SHP77 treated with DMSO at 0.1 percent for 48 hours (cell line): ENCODE measurements around the gene AATK.

ENCODE experiments used
- DNase-seq: peaks from one replicate; lab custom pipeline; 2025; lab: John Stamatoyannopoulos, UW

AATK gene

DNA sequence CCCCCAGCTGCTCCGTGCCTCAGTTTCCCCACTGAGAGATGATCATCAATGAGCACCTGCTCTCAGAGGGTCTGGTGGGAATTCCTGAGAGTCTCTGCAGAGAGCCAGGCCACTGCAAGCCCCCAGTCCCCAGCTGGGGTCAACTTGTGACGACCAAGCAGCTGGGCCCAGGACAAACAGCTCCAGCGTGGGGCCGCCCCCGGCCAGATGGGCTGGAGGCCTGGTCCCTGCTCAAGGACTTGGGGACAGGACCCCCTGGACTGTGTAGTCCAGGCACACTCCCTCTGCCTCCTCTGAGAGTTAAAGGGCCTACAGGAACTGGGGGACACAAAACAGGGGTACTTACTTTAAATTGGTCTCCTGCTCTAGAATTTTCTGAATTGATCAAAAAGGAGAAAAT lies 16.6 kb upstream of the AATK start:
- no peak for DNase-seq

DNA sequence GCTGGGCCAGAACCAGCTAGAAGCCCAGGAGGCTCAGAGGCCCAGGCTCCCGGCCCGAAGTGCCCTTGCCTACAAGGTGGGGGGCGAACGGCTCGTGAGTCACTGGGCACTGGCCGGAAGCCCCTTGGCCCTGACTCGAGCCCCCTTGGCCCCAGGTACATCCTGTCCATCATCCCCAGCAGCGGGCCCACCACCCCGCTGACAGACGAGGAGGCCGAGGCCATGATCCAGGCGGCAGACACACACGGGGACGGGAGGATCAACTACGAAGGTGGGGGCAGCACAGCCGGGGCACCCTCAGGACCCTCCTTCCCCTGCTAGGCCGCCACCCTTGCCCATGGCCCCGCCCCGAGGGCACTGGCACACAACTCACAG lies 15.8 kb upstream of the AATK start:
- DNase-seq = no peak

DNA sequence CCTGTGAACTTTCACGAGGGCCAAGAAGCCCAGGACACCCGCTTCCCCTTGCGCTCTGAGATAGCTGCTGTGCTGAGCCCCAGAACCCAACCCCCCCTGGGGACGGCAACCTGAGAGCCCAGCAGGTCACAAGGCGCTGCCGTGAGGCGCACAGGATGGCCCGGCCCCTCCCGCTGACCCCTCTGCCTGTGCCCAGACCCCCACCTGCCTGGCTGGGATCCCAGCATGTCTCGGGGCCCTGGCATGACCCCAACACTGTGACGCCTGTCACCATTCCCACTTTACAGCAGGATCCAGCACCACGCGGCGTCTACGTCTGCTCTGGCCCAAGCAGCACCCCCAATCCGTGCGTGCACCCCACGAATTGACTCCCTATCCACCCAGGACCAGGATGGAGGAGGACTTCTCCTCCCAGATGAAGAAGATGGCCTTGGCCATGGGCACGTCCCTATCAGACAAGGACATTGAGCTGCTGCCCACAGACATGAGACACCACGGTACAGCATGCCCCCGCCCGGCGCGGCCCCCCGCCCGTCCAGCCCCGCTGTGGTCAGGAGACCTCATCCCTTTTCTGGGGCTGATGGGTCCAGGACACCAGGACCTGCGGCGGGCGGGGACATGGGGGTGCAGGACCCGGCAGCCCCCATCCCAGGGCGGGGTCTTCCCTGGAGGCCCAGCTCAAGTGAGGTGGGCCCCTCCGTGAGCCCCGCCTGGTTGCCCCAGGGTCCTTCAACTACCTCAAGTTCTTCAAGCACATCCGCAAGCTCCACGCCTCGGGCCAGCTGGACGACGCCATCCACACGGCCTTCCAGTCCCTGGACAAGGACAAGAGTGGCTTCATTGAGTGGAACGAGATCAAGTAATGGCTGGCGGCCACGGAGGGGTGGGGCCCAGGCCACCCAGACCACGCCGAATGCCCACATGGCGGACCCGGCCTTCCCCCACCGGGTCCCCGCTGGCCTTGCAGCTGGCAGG lies 15.1 kb upstream of the AATK start:
- no peak for DNase-seq

DNA sequence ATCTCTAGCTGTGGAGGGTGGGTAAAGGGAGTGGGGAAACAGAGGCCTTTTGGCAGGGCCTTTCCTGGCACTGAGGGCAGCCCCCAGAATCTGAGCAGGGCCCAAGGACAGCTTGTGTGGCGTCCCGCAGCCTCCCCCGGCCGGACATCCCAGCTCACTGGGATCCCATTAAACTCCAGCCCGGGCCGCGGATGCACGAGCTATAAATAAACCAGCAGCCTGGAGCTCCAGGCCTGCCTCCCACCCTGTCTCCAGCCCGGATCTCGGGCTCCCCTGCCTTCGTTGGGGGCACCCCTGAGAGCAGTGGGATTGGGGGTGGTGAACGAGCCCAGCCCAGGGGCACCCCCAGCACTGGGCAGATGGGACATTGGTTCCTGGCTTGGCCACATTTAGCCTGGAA lies 13.8 kb upstream of the AATK start:
- no peak for DNase-seq

DNA sequence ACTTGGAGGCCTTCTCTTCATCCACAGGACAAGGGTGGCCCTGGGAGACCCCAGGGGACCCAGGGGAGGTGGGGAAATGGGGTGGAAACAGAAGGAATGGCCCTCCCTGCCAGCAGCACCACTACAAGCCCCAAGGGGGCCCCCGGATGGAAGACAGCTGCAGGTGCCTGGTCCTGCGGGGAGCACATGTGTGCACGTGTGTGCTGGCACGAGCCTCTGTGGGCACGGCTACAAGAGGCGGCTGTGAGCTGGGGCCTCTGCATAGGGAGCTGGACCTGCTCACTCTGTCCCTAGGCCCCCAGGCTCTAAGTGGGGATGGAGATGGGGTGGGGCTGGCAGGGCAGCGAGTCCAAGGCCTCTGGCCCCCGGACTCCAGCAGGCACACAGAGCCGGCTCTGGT lies 13.2 kb upstream of the AATK start:
- no peak for DNase-seq

DNA sequence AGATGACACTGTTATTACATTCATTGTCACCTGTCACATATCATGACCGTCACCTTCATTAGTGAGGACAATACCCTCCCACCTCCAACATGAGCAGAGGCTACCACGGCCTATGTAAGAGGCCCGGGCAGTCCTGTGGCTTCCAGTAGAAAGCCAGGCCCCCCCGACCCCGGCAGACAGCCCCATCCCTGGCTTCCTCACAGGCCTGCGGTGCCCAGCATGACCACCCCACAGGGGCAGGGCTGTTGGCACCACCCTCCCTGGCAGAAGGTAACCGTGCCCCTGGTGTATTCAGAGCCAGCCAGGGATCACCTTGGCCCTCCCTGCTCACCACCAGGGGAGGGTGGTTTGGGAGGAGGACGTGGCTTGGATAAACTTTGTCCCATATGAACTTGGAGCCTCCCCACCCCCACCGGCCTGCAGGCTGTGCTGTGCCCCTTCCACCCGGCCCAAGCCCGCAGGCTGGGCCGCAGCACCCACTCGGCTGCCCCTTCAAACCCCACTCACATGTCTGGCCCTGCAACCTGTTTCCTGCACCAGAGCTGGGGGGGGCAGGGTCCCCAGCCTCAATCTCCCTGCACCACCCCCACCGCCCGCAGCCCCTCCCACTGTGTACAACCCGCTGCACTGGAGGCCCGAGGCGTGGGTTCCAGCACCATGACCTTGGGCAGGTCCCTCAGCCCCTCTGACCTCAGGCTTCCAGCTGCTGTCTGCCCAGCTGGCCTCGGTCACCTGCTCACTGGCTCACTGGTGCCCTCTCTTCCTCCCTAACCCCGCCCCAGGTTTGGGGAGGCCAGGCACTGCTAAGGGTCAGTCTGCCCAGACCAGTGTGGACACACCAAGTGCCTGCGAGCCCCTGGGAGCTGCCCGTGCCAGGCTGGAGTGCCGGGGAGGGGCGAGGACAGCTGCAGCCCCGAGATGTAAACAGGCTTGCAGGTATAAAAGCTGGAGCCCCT lies 12.4 kb upstream of the AATK start:
- no peak for DNase-seq

DNA sequence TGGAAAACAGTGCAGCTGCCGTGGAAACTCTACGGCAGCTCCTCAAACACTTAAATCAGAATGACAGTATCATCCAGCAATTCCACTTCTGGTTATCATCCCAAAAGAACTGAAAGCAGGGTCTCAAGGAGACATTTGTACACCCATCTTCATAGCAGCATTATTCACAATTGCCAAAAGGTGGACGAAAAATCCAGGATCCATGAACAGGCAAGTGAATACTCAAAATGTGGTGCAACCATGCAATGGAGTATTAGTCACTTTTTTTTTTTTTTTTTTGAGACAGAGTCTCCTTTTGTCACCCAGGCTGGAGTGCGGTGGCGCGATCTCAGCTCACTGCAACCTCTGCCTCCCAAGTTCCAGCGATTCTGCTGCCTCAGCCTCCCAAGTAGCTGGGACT lies 10.6 kb upstream of the AATK start:
- DNase-seq = no peak

DNA sequence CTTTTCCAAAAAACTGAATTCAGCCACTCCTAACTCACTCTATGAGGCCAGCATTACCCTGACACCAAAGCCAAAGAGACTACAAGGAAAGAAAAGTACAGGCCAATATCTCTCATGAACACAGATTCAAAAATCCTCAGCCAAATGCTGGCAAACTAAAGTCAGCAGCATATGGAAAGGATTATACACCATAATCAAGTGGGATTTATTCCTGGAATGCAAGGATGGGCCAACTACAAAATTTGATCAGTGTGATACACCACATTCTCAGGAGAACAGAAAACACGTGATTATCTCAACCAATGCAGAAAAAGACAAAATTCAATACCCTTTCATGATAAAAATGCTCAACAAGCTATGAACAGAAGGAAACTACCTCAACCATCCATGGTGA lies 7.7 kb upstream of the AATK start:
- DNase-seq = no peak

DNA sequence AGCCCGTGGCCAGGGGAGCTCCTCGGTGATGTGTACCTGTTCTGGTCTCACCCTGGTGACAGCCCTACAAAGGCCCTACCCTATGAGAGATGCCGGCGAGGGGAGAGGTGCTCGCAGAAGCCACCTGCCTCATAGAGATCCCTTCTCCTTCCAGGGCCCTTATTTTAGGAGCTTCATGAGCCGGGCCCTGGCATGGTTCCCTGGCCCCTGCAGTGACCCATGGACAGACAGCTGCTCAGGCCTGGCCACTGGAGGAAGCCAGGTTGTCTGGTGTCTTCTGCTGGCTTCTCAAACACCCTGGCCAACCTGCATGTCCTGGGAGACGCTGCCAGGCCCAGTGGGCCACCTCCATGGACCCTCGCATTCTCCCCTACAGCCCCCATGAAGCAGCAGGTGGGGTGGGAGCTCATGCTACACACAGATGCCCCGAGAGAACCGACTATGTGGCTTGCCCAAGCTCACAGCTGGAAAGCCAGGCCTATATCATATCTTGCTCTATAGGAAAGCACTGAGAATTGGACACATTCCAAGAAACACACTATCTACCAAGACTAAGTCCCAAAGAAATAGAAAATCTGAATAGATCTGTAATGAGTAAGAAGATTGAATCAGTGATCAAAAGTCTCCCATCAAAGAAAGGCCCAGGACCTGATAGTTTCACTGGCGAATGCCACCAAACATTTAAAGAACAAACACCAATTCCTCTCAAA lies 7.2 kb upstream of the AATK start:
- DNase-seq = no peak

DNA sequence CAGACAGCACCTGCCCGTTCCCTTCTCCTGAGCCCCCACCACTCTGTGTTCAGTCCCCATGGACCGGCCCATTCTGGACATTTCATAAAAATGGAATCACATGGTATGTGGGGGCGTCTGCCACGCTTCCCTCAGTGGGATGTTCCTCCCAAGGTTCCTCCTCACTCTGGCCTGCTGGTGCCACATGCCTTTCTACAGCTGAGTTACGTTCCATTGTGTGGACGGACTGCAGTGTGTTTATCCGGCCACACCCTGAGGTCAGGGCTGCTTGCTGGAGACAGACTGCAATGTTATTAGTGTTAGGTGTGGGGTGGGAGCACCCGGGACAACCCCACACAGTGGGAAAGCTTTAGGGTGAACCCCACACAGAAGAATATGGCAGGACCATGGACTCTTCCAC lies 5.9 kb upstream of the AATK start:
- no peak for DNase-seq

DNA sequence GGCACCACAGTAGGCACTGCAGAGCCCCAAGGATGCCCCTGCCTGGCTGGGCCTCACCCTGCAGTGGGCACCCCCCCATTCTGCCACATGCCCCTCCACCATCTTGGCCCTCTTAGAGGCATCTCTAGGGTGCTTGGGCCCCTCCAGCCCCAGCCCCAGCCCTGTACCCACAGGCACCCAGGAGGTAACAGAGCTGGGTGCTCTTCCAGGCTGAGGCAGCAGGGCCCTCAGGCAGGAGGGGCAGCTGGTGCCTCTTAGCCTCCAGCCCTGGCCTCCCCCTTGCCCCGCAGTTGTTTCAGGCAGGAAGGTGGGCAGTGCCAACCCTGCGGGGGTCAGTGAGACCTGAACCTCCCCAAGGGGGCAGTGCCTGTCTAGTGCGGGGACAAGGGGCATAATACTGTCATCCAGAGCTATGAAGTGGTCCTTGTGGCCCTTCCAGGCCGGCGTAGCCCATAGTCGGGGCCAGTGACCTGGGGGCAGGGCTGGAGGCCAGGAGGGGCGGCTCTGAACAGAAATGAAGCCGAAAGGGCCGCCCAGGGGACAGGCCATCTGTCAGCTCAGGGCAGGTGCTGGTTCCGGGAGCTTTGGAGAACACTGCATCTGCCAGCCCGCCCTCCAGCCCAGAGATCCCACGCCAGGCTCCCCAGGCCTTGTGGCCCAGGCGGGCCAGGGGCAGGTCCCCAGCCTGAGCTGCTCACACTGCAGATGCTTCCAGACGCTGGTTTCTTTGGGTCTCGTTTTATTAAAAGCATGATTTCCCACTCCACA lies 4.9 kb upstream of the AATK start:
- no peak for DNase-seq

DNA sequence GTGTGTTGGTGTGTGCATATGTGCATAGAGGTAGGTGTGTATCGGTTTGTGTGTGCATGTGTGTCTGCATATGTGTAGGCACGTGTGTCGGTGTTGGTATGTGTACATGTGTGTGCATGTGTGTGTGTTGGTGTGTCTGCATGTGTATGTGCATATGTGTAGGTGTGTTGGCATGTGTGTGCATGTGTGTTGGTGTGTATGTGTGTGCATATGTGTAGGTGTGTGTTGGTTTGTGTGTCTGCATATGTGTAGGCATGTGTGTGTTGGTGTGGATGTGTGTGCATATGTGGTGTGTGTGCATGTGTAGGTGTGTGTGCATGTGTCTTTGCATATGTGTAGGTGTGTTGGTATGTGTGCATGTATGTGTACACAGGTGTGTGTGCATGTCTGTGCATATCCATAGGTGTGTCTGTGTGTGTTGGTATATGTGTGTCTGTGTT lies 3.9 kb upstream of the AATK start:
- no peak for DNase-seq

DNA sequence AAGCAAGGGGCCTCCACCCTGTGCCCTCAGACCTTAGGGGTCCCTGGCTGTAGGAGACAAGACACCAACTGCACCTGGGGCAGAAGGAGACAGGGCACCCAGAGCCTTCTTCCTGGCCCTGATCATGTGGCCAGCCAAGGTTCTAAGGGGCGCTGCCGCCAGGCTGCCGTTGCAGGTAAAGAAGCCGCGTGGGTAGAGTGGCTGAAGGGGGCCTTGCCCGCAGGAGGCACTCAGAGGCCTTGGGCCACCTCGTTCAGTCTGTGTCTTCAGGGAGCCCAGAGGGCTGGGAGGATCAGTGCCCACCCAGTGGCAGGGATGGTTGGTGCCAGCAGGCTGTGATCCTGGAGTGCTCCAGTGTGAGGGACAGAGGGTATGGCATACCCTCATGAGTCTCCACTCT lies 1.6 kb upstream of the AATK start:
- DNase-seq = no peak

DNA sequence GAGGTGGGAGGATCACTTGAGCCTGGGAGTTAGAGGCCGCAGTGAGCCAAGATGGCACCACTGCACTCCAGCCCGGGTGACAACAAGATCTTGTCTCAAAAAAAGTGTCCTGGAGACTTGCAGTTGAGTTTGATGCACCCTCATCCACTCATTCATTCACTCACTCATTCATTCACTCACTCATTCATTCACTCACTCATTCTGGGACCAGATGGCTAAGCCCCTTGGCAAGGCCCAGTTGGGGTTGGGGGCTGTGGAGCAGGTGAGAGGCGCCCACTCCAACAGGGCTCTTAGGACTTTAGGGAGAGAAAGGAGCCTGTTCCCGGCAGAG lies 1.1 kb upstream of the AATK start:
- no peak for DNase-seq

DNA sequence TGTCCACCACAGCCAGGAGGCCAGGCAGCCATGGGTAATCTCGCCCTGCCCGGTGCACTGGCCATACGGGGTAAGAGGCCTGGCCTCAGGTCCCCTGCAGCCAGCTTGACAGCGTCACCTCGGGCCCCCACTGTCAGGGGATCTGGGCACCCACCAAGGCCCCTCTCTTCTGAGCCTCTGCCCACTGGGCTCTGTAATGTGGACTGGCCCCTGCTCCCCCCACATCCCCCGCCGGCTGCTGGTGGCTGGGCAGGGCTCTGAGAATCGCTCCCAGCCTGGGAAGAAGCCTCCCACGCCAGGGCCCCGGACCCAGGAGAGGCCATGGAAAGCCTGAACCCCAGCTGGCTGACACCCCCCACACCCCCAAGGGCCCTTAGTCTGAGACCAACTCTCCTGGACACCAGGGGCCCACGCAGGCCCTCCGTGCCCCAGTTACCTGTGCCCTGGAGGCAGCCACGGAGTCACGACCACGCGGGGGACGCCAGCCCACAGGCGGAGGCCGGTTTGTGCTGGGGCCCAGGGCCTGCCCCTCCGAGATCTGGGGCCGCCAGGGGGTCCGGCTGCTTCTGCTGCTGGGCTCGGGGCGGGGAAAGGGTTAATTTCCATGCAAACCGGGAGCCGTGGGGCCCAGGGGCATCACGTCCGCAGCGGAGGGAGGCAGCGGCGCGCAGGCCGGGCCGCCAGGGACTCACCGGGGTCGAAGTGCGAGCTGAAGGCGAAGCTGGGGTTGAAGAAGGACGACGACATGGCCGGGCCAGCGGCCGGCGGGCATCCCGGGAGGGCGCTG lies 582 bp downstream of the AATK start, which contains the start of gene PVALEF:
Gene PVALEF (plus strand): TSS at position 262 of the 787 bp plus-strand sequence. CDS start 15,720 bp downstream, outside the sequence.
- no peak for DNase-seq

DNA sequence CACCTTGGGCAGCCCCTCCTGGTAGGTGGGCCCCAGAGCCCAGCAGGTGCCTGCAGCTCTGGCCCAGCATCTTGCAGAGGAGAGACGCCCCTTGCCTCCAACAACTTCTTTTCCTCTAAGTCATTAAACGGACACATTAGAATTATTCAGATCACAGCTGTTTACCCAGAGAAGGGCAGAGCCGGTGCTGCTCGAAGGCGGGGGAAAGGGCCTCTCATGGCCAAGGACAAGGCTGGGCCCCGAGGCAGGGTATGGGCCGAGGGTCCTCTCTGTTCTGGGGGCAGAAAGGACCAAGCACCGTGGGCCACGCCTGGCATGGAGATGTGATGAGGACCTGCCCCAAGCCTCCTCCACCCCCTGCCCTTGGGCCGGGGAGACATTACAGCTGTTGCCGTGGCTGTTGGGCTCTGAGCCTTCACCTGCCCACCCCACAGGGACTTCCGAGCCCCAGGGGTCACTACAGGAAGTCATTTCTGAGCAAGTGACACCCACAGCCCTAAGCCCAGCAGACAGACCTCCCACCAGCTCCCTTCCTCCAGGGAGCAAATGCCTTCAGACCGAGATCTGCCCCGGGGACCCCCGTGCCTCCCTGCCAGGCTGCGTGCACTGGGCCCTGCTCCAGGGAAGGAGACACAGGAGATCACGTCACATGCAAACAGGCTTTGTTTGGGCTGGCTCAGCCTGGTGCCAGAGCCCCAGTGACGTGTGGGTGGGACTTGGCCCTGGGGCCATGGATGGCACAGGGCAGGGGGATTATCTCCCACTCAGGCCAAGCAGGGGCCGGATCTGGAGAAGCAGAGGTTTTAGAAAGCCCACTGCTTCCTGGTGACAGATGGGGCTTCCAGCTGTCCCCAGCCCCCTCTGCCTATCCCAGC lies 1.4 kb downstream of the AATK start:
- peak; percentile 19 for DNase-seq

DNA sequence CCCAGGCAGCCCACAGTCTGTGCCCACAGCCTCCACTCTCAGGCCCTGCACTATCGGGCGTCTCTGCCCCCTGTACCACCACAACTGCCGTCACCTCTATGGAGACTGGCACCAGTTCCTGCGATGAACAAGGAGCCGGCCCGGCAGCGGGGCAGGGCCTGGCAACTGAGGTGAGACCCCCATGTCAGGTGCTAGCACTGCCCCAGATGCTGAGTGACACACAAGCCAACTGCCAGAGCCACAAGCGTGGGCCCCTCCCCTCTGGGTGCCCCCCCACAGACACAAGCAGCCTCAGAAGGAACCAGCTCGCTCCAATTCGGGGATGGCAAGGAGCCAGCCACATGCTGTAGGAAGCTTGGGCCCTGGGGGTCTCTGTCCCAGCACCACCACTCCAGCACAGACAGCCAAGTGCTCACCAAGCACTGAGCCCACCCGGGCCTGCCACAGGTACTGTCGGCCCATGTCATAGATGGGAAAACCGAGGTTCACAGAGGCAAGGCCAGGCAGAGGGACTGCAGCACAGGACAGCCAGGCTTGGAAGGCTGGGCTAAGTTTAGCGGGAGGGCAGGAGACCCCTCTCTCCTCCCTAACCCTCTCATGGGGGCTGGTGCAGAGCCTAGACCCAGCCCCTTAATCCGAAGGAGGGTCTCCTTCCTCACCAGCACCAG lies 2.2 kb downstream of the AATK start:
- no peak for DNase-seq

DNA sequence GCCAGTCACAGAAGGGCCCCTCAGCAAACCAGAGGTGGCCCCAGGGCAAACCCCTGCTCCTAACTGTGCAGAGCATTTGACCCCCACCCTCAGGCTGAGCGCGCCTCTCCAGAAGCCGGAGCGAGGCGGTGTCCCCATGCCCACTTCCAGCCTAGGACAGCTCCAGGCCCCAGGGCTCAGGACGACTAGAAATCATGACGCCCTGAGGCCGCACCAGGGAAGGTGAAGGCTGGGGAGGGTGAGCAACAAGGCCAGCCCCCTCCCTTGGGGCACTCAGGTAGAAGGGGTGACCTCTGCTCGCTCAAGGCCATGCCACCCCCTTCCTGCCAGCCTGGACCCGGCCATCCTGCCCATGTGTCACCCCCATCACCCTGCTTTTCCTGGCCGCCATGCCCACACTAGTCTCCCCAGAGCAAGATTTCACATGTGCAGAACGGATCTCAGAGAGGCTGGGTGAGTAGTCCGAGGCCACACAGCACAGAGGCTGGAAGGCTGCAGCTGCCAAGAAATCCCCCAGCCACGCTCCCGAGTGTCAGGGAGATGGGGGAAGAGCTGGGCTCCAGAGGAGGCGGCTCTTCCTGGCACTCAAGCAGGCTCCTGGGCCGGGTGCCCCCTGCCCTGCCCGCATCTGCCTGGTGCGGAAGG lies 2.8 kb downstream of the AATK start:
- DNase-seq = no peak

DNA sequence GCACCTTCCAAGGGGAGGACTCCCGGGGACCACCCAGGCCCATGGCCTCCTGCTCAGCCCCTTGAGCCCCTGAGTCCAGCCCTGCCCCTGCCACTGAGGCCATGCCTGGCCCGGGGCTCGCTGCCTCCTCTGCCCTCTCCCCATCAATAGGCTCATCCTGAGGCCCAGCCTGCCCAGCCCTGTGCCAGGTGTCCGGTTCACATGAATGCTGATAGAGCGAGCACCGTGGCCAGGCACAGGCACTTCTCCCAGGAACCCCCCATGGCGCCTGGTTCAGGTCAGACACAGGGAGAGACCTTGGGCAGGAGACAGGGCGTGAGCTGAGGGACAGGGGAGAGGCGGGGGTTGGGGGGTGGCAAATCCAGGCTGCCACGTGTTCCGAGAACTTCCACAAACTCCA lies 3.5 kb downstream of the AATK start:
- no peak for DNase-seq
